ENCODE results near the gene PLCH2. TPM values are rescaled to one million over a fixed set of nuclear protein-coding genes. Genes with fewer than 3 reads are reported as not detected.
A peak's percentile ranks its signal among the peaks of the same experiment; 100 is the strongest.

The PLCH2 gene
- total RNA-seq, 6 experiments from 2014 or later, result 0.09 to 0.34 (median 0.18) TPM; not detected in 1

- no peak for DNase-seq
- H3K4me1 Mint-ChIP-seq (ENCODE audit: low read depth), result peaks cover 14% of the 10 kb centered on the region
- no peaks in the 10 kb centered on the region for H3K9me3 Mint-ChIP-seq
- H3K36me3 Mint-ChIP-seq (ENCODE audit: low read depth), result no peaks in the 10 kb centered on the region
- peaks cover 5% of the 10 kb centered on the region for H3K27me3 Mint-ChIP-seq (ENCODE audit: insufficient read depth)
- H3K4me3 Mint-ChIP-seq, result no peak overlapping the region
- no peak overlapping the region for H3K27ac Mint-ChIP-seq
- no peak for TF ChIP-seq CTCF (IDR thresholded peaks at IDR 0.05)
These were observed 26.2 kb upstream of the PLCH2 start for GRCh38 chr1:2449636-2450454.

- Mint-ChIP-seq H3K9me3 (no peaks in the 10 kb centered on the region), H3K27ac (peak overlapping the region; percentile 85)
These were observed 24.3 kb upstream of the PLCH2 start for GRCh38 chr1:2451741-2452140.

GRCh38 chr1:2452201-2452931 lies 23.7 kb upstream of the PLCH2 start:
- Mint-ChIP-seq H3K27me3 (ENCODE audit: insufficient read depth) (peaks cover 5% of the 10 kb centered on the region), H3K36me3 (ENCODE audit: low read depth) (no peaks in the 10 kb centered on the region), H3K4me3 (peak overlapping the region; percentile 36; the same call in 1 of the 2 replicates), H3K27ac (peak overlapping the region; percentile 85), H3K4me1 (ENCODE audit: low read depth) (peaks cover 14% of the 10 kb centered on the region), H3K9me3 (no peaks in the 10 kb centered on the region)
- no peak for TF ChIP-seq CTCF (IDR thresholded peaks at IDR 0.05)
- DNase-seq, result no peak

More at GRCh38 chr1:2451741-2452140, 24.3 kb upstream of the PLCH2 start:
- no peak for TF ChIP-seq CTCF (IDR thresholded peaks at IDR 0.05)
- Mint-ChIP-seq H3K36me3 (ENCODE audit: low read depth) (no peaks in the 10 kb centered on the region), H3K27me3 (ENCODE audit: insufficient read depth) (peaks cover 5% of the 10 kb centered on the region), H3K4me1 (ENCODE audit: low read depth) (peaks cover 14% of the 10 kb centered on the region), H3K4me3 (peak overlapping the region; percentile 60)
- peak; percentile 90 for DNase-seq

- H3K27me3 Mint-ChIP-seq (ENCODE audit: insufficient read depth), result peaks cover 3% of the 10 kb centered on the region
- TF ChIP-seq CTCF (IDR thresholded peaks at IDR 0.05), result no peak
- DNase-seq, result no peak
- H3K4me3 Mint-ChIP-seq, result no peak overlapping the region
- peak overlapping the region; percentile 85 for H3K27ac Mint-ChIP-seq
- no peaks in the 10 kb centered on the region for H3K36me3 Mint-ChIP-seq (ENCODE audit: low read depth)
- H3K4me1 Mint-ChIP-seq (ENCODE audit: low read depth), result peaks cover 14% of the 10 kb centered on the region
- H3K9me3 Mint-ChIP-seq, result no peaks in the 10 kb centered on the region
These were observed 23.2 kb upstream of the PLCH2 start for GRCh38 chr1:2452932-2453315.

- Mint-ChIP-seq H3K9me3 (no peaks in the 10 kb centered on the region), H3K27ac (no peak overlapping the region), H3K36me3 (ENCODE audit: low read depth) (no peaks in the 10 kb centered on the region), H3K27me3 (ENCODE audit: insufficient read depth) (peaks cover 1% of the 10 kb centered on the region), H3K4me3 (no peak overlapping the region), H3K4me1 (ENCODE audit: low read depth) (peaks cover 14% of the 10 kb centered on the region)
- TF ChIP-seq CTCF (IDR thresholded peaks at IDR 0.05), result no peak
- DNase-seq, result no peak
These were observed 21.9 kb upstream of the PLCH2 start for GRCh38 chr1:2454227-2454626.

Data from HFFc6 (cell line).